PC-9 (cell line): Measurements from ENCODE around the gene EGF. TPM values are rescaled to one million over a fixed set of nuclear protein-coding genes. Genes with fewer than 3 reads are reported as not detected.

Experiments used
- BruUV-seq: library from RNA; stranded (reverse); fragments of 400-500 nt; replicated peaks from 2 replicates; lab custom pipeline; 2021; lab: Mats Ljungman, UMichigan
- CTCF ChIA-PET: fragments of 300-600 bp; sonication (Branson Sonifier 250); formaldehyde crosslinking; loops from one replicate; lab custom pipeline; 2022; ENCODE audit warnings: antibody characterized with exemption; lab: Charles Lee
- POLR2A ChIA-PET: fragments of 300-600 bp; sonication (Branson Sonifier 250); formaldehyde crosslinking; loops from one replicate; lab custom pipeline; 2022; ENCODE audit warnings: antibody characterized with exemption; ENCODE audit not compliant: unreplicated experiment; lab: Charles Lee
- DNase-seq, 2 experiments: peaks; one replicate each; pipeline versions ENCODE4 v3.0.0 to v3.0.0-alpha.2; 2015 to 2022; ENCODE audit warnings: mixed read lengths in 1 of 2
- H2AFZ ChIP-seq: fragments of 200-600 bp; sonication (generic); 2 replicates; pipeline ENCODE4 v1.8.1; 2017; ENCODE audit warnings: antibody characterized with exemption
- H3F3A ChIP-seq: fragments of 200-600 bp; sonication (generic); 2 replicates; pipeline ENCODE4 v1.8.1; 2017; ENCODE audit warnings: antibody characterized with exemption, mild to moderate bottlenecking, low read depth; ENCODE audit not compliant: insufficient read depth
- H3K27ac ChIP-seq: fragments of 200-600 bp; sonication (generic); 2 replicates; pipeline ENCODE4 v1.6.1; 2016; ENCODE audit warnings: mixed run types
- H3K27me3 ChIP-seq: fragments of 200-600 bp; sonication (generic); 2 replicates; pipeline ENCODE4 v1.6.1; 2016; ENCODE audit warnings: low read depth, mixed run types; ENCODE audit not compliant: insufficient read depth
- H3K36me3 ChIP-seq: fragments of 200-600 bp; sonication (generic); 2 replicates; pipeline ENCODE4 v1.6.1; 2016; ENCODE audit warnings: low read depth, mixed run types
- H3K4me1 ChIP-seq: fragments of 200-600 bp; sonication (generic); replicated peaks from 2 replicates; pipeline ENCODE4 v1.6.1; 2016; ENCODE audit warnings: mixed run types; ENCODE audit not compliant: insufficient read depth
- H3K4me2 ChIP-seq: fragments of 200-600 bp; sonication (generic); 2 replicates; pipeline ENCODE4 v1.6.1; 2017; ENCODE audit warnings: mixed run types
- H3K4me3 ChIP-seq: fragments of 200-600 bp; sonication (generic); 2 replicates; pipeline ENCODE4 v1.6.1; 2016; ENCODE audit warnings: mixed run types
- H3K79me2 ChIP-seq: fragments of 200-600 bp; sonication (generic); 2 replicates; pipeline ENCODE4 v1.6.1; 2017; ENCODE audit warnings: low read depth, mixed run types
- H3K9me2 ChIP-seq: fragments of 200-600 bp; sonication (generic); 2 replicates; pipeline ENCODE4 v1.8.1; 2017; ENCODE audit warnings: mild to moderate bottlenecking; ENCODE audit not compliant: insufficient read depth
- H3K9me3 ChIP-seq: fragments of 200-600 bp; sonication (generic); 2 replicates; pipeline ENCODE4 v1.8.1; 2016; ENCODE audit warnings: low read depth; ENCODE audit not compliant: insufficient read depth
- H4K20me1 ChIP-seq: fragments of 200-600 bp; sonication (generic); 2 replicates; pipeline ENCODE4 v1.8.1; 2017; ENCODE audit not compliant: insufficient read depth
- EZH2 ChIP-seq: fragments of 200-600 bp; sonication (generic); IDR thresholded peaks from 2 replicates; pipeline ENCODE4 v1.8.0; 2017; ENCODE audit warnings: antibody characterized with exemption, low read depth
- intact Hi-C: fragments of 100-400 bp; cut with micrococcal nuclease; formaldehyde crosslinking; loops from one replicate; pipeline ENCODE4 v1.10.0; 2022; ENCODE audit not compliant: unreplicated experiment
- total RNA-seq: library from RNA; stranded (reverse); gene quantifications from 2 replicates; pipeline ENCODE4 v1.2.3, GENCODE V29; 2021
- TF ChIP-seq, protein P1 (sequence below): fragments of 200-600 bp; sonication (generic); conservative IDR thresholded peaks from 2 replicates; pipeline ENCODE4 v1.6.1; 2017; ENCODE audit warnings: mixed run types, antibody characterized with exemption, mild to moderate bottlenecking, moderate library complexity

Gene EGF
- total RNA-seq, 1 experiment from 2014 or later: 20.4 TPM

- Histone ChIP-seq H3K9me3 (no peaks in the 10 kb centered on the region), H3K4me3 (no peak overlapping the region), H2AFZ (no peak overlapping the region), H4K20me1 (no peaks in the 10 kb centered on the region), H3F3A (no peaks in the 10 kb centered on the region), H3K27me3 (no peaks in the 10 kb centered on the region), H3K27ac (no peak overlapping the region), H3K79me2 (no peaks in the 10 kb centered on the region), H3K36me3 (no peaks in the 10 kb centered on the region), H3K9me2 (no peaks in the 10 kb centered on the region), H3K4me2 (no peak overlapping the region), H3K4me1 (no peaks in the 10 kb centered on the region)
- no TSS peak for BruUV-seq
- POLR2A ChIA-PET: no interaction called here
- CTCF ChIA-PET: no interaction called here
- intact Hi-C loops: no loop called here
- DNase-seq: no peak
- TF ChIP-seq, protein P1, sequence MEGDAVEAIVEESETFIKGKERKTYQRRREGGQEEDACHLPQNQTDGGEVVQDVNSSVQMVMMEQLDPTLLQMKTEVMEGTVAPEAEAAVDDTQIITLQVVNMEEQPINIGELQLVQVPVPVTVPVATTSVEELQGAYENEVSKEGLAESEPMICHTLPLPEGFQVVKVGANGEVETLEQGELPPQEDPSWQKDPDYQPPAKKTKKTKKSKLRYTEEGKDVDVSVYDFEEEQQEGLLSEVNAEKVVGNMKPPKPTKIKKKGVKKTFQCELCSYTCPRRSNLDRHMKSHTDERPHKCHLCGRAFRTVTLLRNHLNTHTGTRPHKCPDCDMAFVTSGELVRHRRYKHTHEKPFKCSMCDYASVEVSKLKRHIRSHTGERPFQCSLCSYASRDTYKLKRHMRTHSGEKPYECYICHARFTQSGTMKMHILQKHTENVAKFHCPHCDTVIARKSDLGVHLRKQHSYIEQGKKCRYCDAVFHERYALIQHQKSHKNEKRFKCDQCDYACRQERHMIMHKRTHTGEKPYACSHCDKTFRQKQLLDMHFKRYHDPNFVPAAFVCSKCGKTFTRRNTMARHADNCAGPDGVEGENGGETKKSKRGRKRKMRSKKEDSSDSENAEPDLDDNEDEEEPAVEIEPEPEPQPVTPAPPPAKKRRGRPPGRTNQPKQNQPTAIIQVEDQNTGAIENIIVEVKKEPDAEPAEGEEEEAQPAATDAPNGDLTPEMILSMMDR: no peak
- TF ChIP-seq EZH2: no peak
These were observed 26.4 kb upstream of the EGF start for GRCh38 chr4:109886303-109886702.

GRCh38 chr4:109887071-109887470, 25.6 kb upstream of the EGF start:
- Histone ChIP-seq H3K27me3 (no peaks in the 10 kb centered on the region), H3K27ac (no peak overlapping the region), H3K79me2 (no peaks in the 10 kb centered on the region), H3K9me3 (no peaks in the 10 kb centered on the region), H3F3A (no peaks in the 10 kb centered on the region), H3K4me3 (no peak overlapping the region), H3K36me3 (no peaks in the 10 kb centered on the region), H3K4me1 (no peaks in the 10 kb centered on the region), H2AFZ (no peak overlapping the region), H3K4me2 (no peak overlapping the region), H4K20me1 (no peaks in the 10 kb centered on the region), H3K9me2 (no peaks in the 10 kb centered on the region)
- CTCF ChIA-PET: no interaction called here
- no TSS peak for BruUV-seq
- no peak for DNase-seq
- intact Hi-C loops: no loop called here
- POLR2A ChIA-PET: no interaction called here
- no peak for TF ChIP-seq EZH2
- TF ChIP-seq, protein P1: no peak

DNA sequence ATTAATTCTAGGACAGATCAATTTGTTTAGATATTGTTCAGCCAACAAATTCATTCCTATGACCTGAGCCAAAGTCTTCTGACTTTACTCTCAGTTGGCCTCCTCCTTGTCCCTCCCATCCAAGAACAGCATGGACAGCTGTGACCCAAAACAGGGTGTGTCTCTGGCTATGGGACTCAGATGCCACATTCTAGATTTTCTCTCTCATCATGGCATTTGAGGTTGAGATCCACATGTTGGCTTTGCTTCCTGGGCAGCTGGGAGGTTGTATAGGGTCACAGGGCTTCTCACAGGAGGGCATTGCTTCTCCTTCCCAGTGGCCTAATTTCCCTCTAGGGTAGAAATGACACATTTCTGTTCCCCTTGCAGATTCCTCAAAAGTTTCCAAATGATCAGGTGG, 22.6 kb upstream of the EGF start:
- H2AFZ ChIP-seq: no peak overlapping the region

More for the DNA sequence above, 22.6 kb upstream of the EGF start:
- ChIA-PET CTCF (no interaction called here), POLR2A (no interaction called here)
- Histone ChIP-seq H3K9me2 (no peaks in the 10 kb centered on the region), H3K4me2 (no peak overlapping the region), H3K36me3 (no peaks in the 10 kb centered on the region), H3K9me3 (no peaks in the 10 kb centered on the region), H3K4me3 (no peak overlapping the region), H3K27ac (no peak overlapping the region), H3K79me2 (no peaks in the 10 kb centered on the region), H3K27me3 (no peaks in the 10 kb centered on the region), H3K4me1 (no peaks in the 10 kb centered on the region), H3F3A (no peaks in the 10 kb centered on the region), H4K20me1 (no peaks in the 10 kb centered on the region)
- intact Hi-C loops: no loop called here
- TF ChIP-seq EZH2: no peak
- TF ChIP-seq, protein P1: no peak
- BruUV-seq: no TSS peak
- no peak for DNase-seq
